PC-3 (cell line): ENCODE data around the gene CLSTN1. TPM values are rescaled to one million over a fixed set of nuclear protein-coding genes. Genes with fewer than 3 reads are reported as not detected.

Experiments
- ATAC-seq: fragments of 200-7000 bp; cut with Tn5 transposase; 2 replicates; pipeline ENCODE4 v1.9.1; 2020; ENCODE audit warnings: mild to moderate bottlenecking, moderate library complexity
- BruUV-seq: library from RNA; stranded (reverse); fragments of 400-500 nt; replicated peaks from 2 replicates; lab custom pipeline; 2021; lab: Mats Ljungman, UMichigan
- CTCF ChIA-PET: fragments of 300-600 bp; sonication (Branson Sonifier 250); formaldehyde crosslinking; loops from one replicate; lab custom pipeline; 2022; ENCODE audit warnings: antibody characterized with exemption; lab: Charles Lee
- POLR2A ChIA-PET: fragments of 300-600 bp; sonication (Branson Sonifier 250); formaldehyde crosslinking; loops from one replicate; lab custom pipeline; 2022; ENCODE audit warnings: antibody characterized with exemption; ENCODE audit not compliant: unreplicated experiment; lab: Charles Lee
- DNase-seq: peaks from one replicate; pipeline ENCODE4 v3.0.0-alpha.2; 2015
- H2AFZ ChIP-seq: fragments of 300-600 bp; sonication (generic); 2 replicates; pipeline ENCODE4 v1.6.0; 2016; ENCODE audit warnings: antibody characterized with exemption, low read length
- H3F3A ChIP-seq: fragments of 300-600 bp; sonication (generic); one replicate; pipeline ENCODE4 v1.6.0; 2017; ENCODE audit warnings: antibody characterized with exemption, low read length, control low read depth, mild to moderate bottlenecking; ENCODE audit not compliant: unreplicated experiment
- H3K27ac ChIP-seq: fragments of 300-600 bp; sonication (generic); 2 replicates; pipeline ENCODE4 v1.5.1; 2016; ENCODE audit warnings: mild to moderate bottlenecking, low read length
- H3K27me3 ChIP-seq: fragments of 300-600 bp; sonication (generic); 2 replicates; pipeline ENCODE4 v1.6.1; 2016; ENCODE audit warnings: low read length, mixed read lengths
- H3K36me3 ChIP-seq: fragments of 300-600 bp; sonication (generic); 2 replicates; pipeline ENCODE4 v1.6.1; 2016; ENCODE audit warnings: low read depth, mixed run types, low read length, mixed read lengths
- H3K4me1 ChIP-seq: fragments of 300-600 bp; sonication (generic); 2 replicates; pipeline ENCODE4 v1.5.1; 2016; ENCODE audit warnings: low read length; ENCODE audit not compliant: insufficient read depth
- H3K4me2 ChIP-seq: fragments of 300-600 bp; sonication (generic); 2 replicates; pipeline ENCODE4 v1.6.0; 2016; ENCODE audit warnings: low read length
- H3K4me3 ChIP-seq: fragments of 300-600 bp; sonication (generic); 2 replicates; pipeline ENCODE4 v1.5.1; 2016; ENCODE audit warnings: mild to moderate bottlenecking, low read length, mixed read lengths
- H3K79me2 ChIP-seq: fragments of 300-600 bp; sonication (generic); 2 replicates; pipeline ENCODE4 v1.6.1; 2017; ENCODE audit warnings: low read length, mixed read lengths
- H3K9ac ChIP-seq: fragments of 300-600 bp; sonication (generic); 2 replicates; pipeline ENCODE4 v1.6.0; 2016; ENCODE audit warnings: mild to moderate bottlenecking, low read length
- H3K9me2 ChIP-seq: fragments of 300-600 bp; sonication (generic); replicated peaks from 2 replicates; pipeline ENCODE4 v1.6.1; 2016; ENCODE audit warnings: mixed run types, low read length, mixed read lengths
- H3K9me3 ChIP-seq: fragments of 300-600 bp; sonication (generic); 2 replicates; pipeline ENCODE4 v1.6.1; 2016; ENCODE audit warnings: low read length, mixed read lengths
- H4K20me1 ChIP-seq: fragments of 300-600 bp; sonication (generic); 2 replicates; pipeline ENCODE4 v1.6.1; 2016; ENCODE audit warnings: low read length, mixed read lengths
- CTCF ChIP-seq: fragments of 300-600 bp; sonication (generic); conservative IDR thresholded peaks from 2 replicates; pipeline ENCODE4 v1.5.1; 2017; ENCODE audit warnings: antibody characterized with exemption, low read depth, mild to moderate bottlenecking, low read length
- EZH2 ChIP-seq: fragments of 300-600 bp; sonication (generic); IDR thresholded peaks from one replicate; pipeline ENCODE4 v1.6.1; 2017; ENCODE audit warnings: antibody characterized with exemption, mild to moderate bottlenecking, low read length; ENCODE audit not compliant: unreplicated experiment
- EZH2phosphoT487 ChIP-seq: fragments of 300-600 bp; sonication (generic); IDR thresholded peaks from 2 replicates; pipeline ENCODE4 v1.6.1; 2018; ENCODE audit warnings: mild to moderate bottlenecking, antibody characterized with exemption, low read length, borderline replicate concordance
- intact Hi-C: fragments of 100-400 bp; cut with micrococcal nuclease; formaldehyde crosslinking; loops from 2 replicates; pipeline ENCODE4 v1.9.0; 2023
- total RNA-seq: library from RNA; depleted of rRNA; stranded (reverse); fragments of >200 nt; gene quantifications from 2 replicates; pipeline ENCODE4 v1.2.3, GENCODE V29; 2014

CLSTN1 gene
- total RNA-seq, 1 experiment from 2014 or later: 98.3 TPM

- no peaks in the 10 kb centered on the region for H3K79me2 ChIP-seq
- H3K4me2 ChIP-seq: no peak overlapping the region
- peaks cover 25% of the 10 kb centered on the region for H3K4me1 ChIP-seq
- H3K9me3 ChIP-seq: no peaks in the 10 kb centered on the region
- no peak overlapping the region for H2AFZ ChIP-seq
- H3K9me2 ChIP-seq: no peaks in the 10 kb centered on the region
- POLR2A ChIA-PET: no interaction called here
- CTCF ChIA-PET: no interaction called here
- intact Hi-C loops: no loop called here
- TF ChIP-seq EZH2phosphoT487: no peak
- TF ChIP-seq EZH2: no peak
- no peak for TF ChIP-seq CTCF
- no peak overlapping the region for H3K4me3 ChIP-seq
- BruUV-seq: no TSS peak
- no peaks in the 10 kb centered on the region for H3K27me3 ChIP-seq
- DNase-seq (no peak), ATAC-seq (no peak)
- no peaks in the 10 kb centered on the region for H4K20me1 ChIP-seq
- H3K27ac ChIP-seq: no peak overlapping the region
- H3K9ac ChIP-seq: no peak overlapping the region
- no peaks in the 10 kb centered on the region for H3K36me3 ChIP-seq
- H3F3A ChIP-seq: no peaks in the 10 kb centered on the region
These were observed 18.4 kb upstream of the CLSTN1 start for GRCh38 chr1:9842073-9842711.

DNA sequence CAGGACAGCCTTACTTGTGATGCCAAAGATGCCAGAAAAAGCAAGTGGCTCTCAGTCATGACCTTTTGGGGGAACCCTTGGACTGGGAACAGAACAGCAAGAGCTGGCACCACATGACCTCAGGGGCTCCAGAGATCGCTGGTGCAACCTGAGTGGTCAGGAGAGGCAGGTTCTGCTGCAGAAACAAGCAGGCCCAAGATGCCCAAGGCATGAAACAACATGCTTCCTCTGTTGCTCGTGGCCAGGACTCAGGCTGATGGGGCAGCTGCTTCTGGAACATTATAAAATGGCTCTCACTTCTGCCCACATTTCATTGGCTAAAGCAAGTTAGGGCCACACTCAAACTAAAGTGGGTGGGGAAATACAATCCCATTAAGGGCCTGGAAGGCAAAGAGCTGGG is 17.7 kb upstream of the CLSTN1 start:
- no peak overlapping the region for H2AFZ ChIP-seq
- H3K9ac ChIP-seq: no peak overlapping the region
- H4K20me1 ChIP-seq: no peaks in the 10 kb centered on the region
- ChIA-PET CTCF (no interaction called here), POLR2A (no interaction called here)
- no peak overlapping the region for H3K4me3 ChIP-seq
- H3K27ac ChIP-seq: no peak overlapping the region
- intact Hi-C loops: no loop called here
- H3K79me2 ChIP-seq: no peaks in the 10 kb centered on the region
- H3K9me3 ChIP-seq: no peaks in the 10 kb centered on the region
- no peaks in the 10 kb centered on the region for H3K36me3 ChIP-seq
- H3K9me2 ChIP-seq: no peaks in the 10 kb centered on the region
- no peaks in the 10 kb centered on the region for H3F3A ChIP-seq
- no peaks in the 10 kb centered on the region for H3K27me3 ChIP-seq
- H3K4me1 ChIP-seq: peaks cover 32% of the 10 kb centered on the region
- no peak overlapping the region for H3K4me2 ChIP-seq
- TF ChIP-seq EZH2 (no peak), EZH2phosphoT487 (no peak), CTCF (no peak)
- no TSS peak for BruUV-seq
- no peak for ATAC-seq
- DNase-seq: no peak

- ATAC-seq: no peak
- BruUV-seq: no TSS peak
- POLR2A ChIA-PET: no interaction called here
- CTCF ChIA-PET: no interaction called here
- no peak overlapping the region for H3K9ac ChIP-seq
- H3K4me1 ChIP-seq: peaks cover 44% of the 10 kb centered on the region
- no peak for DNase-seq
- no peak overlapping the region for H3K4me3 ChIP-seq
- H3K27ac ChIP-seq: no peak overlapping the region
- no peaks in the 10 kb centered on the region for H3K27me3 ChIP-seq
- no peaks in the 10 kb centered on the region for H3K36me3 ChIP-seq
- no peak overlapping the region for H3K4me2 ChIP-seq
- no peaks in the 10 kb centered on the region for H3K9me2 ChIP-seq
- H3K79me2 ChIP-seq: no peaks in the 10 kb centered on the region
- H4K20me1 ChIP-seq: no peaks in the 10 kb centered on the region
- TF ChIP-seq EZH2phosphoT487 (no peak), CTCF (no peak), EZH2 (no peak)
- H2AFZ ChIP-seq: no peak overlapping the region
- no peaks in the 10 kb centered on the region for H3K9me3 ChIP-seq
- no peaks in the 10 kb centered on the region for H3F3A ChIP-seq
- intact Hi-C loops: no loop called here
These were observed 16.4 kb upstream of the CLSTN1 start for GRCh38 chr1:9840176-9840575.
